ENCODE measurements around the gene GRK3. TPM values are rescaled to one million over a fixed set of nuclear protein-coding genes. Genes with fewer than 3 reads are reported as not detected.
"Not testable (repeated sequence)": the region's sequence is repeated elsewhere in the genome, so short reads cannot be mapped to it uniquely, and the experiment has no call there.

The GRK3 gene
- total RNA-seq, 8 experiments from 2014 or later, result 7.0 to 24.2 (median 15.6) TPM

- peak overlapping the region; percentile 83 to 100 (median 90) for H3K4me3 ChIP-seq
- H3K27ac ChIP-seq, result no peak overlapping the region
- ATAC-seq (replicated peaks in 6 of 8), result no peak
- H3K4me1 ChIP-seq (replicated peaks in 1 of 2), result peaks cover 19 to 21% of the 10 kb centered on the region in 2 donors
- 36 to 95% (median 67%) methylated on average over 2 to 5 of the region's 5 CpGs for WGBS, 10 experiments
- in situ Hi-C loops (cut with MboI; ENCODE audit: low pct_unique_long_range_greater_than_20kb in 2 of 9, low sequenced_read_pairs in 9 of 9, unreplicated experiment in 9 of 9), result loop anchor here in 2 of 9 experiments (25.0 kb wide), 1 partner anchor 121 kb away; no protein-coding TSS in a partner anchor
These were observed 1.9 kb downstream of the GRK3 start for GRCh38 chr22:25566186-25566897.

GRCh38 chr22:25566898-25567235 is 2.4 kb downstream of the GRK3 start:
- 34 to 81% (median 51%) methylated on average over 1 to 2 of the region's 2 CpGs for WGBS, 10 experiments
- no peak for ATAC-seq (replicated peaks in 6 of 8)
- no peak overlapping the region for H3K27ac ChIP-seq
- in situ Hi-C loops (cut with MboI; ENCODE audit: low pct_unique_long_range_greater_than_20kb in 2 of 9, low sequenced_read_pairs in 9 of 9, unreplicated experiment in 9 of 9), result loop anchor here in 2 of 9 experiments (25.0 kb wide), 1 partner anchor 120 kb away; no protein-coding TSS in a partner anchor
- peaks cover 19 to 21% of the 10 kb centered on the region in 2 donors for H3K4me1 ChIP-seq (replicated peaks in 1 of 2)
- peak overlapping the region in 1 of 5 donors; percentile 90 for H3K4me3 ChIP-seq

GRCh38 chr22:25567251-25567675 is 2.8 kb downstream of the GRK3 start:
- WGBS, 10 experiments, result 29 to 100% (median 68%) methylated on average over 1 of the region's 1 CpG
- peak in 1 of 8 experiments; percentile 4 for ATAC-seq (replicated peaks in 6 of 8)
- no peak overlapping the region for H3K4me3 ChIP-seq
- H3K27ac ChIP-seq, result no peak overlapping the region
- peaks cover 19 to 21% of the 10 kb centered on the region in 2 donors for H3K4me1 ChIP-seq (replicated peaks in 1 of 2)
- in situ Hi-C loops (cut with MboI; ENCODE audit: low pct_unique_long_range_greater_than_20kb in 2 of 9, low sequenced_read_pairs in 9 of 9, unreplicated experiment in 9 of 9), result loop anchor here in 2 of 9 experiments (25.0 kb wide), 1 partner anchor 120 kb away; no protein-coding TSS in a partner anchor

- H3K27ac ChIP-seq; H3K4me3 ChIP-seq; ATAC-seq (replicated peaks in 6 of 8): not testable (repeated sequence)
- 65 to 100% (median 80%) methylated on average over 1 to 2 of the region's 2 CpGs; no CpG with 5 or more reads in 1 of the 10 experiments for WGBS, 10 experiments
- peaks cover 19 to 21% of the 10 kb centered on the region in 2 donors for H3K4me1 ChIP-seq (replicated peaks in 1 of 2)
- in situ Hi-C loops (cut with MboI; ENCODE audit: low pct_unique_long_range_greater_than_20kb in 2 of 9, low sequenced_read_pairs in 9 of 9, unreplicated experiment in 9 of 9), result loop anchor here in 2 of 9 experiments (25.0 kb wide), 1 partner anchor 119 kb away; no protein-coding TSS in a partner anchor
These were observed 3.6 kb downstream of the GRK3 start for GRCh38 chr22:25568066-25568465.

GRCh38 chr22:25569361-25569760 is 4.9 kb downstream of the GRK3 start:
- in situ Hi-C loops (cut with MboI; ENCODE audit: low pct_unique_long_range_greater_than_20kb in 2 of 9, low sequenced_read_pairs in 9 of 9, unreplicated experiment in 9 of 9), result loop anchor here in 2 of 9 experiments (25.0 kb wide), 1 partner anchor 118 kb away; no protein-coding TSS in a partner anchor
- peaks cover 12 to 16% of the 10 kb centered on the region in 2 donors for H3K4me1 ChIP-seq (replicated peaks in 1 of 2)
- H3K4me3 ChIP-seq, result no peak overlapping the region
- ATAC-seq (replicated peaks in 6 of 8), result no peak
- H3K27ac ChIP-seq, result no peak overlapping the region
- 38 to 100% (median 81%) methylated on average over 3 to 9 of the region's 9 CpGs for WGBS, 10 experiments

GRCh38 chr22:25569983-25570382 is 5.5 kb downstream of the GRK3 start:
- H3K4me3 ChIP-seq, result no peak overlapping the region
- WGBS, 10 experiments, result 70 to 100% (median 90%) methylated on average over 2 to 7 of the region's 10 CpGs; no CpG with 5 or more reads in 1 of the 10 experiments
- no peak overlapping the region for H3K27ac ChIP-seq
- in situ Hi-C loops (cut with MboI; ENCODE audit: low pct_unique_long_range_greater_than_20kb in 2 of 9, low sequenced_read_pairs in 9 of 9, unreplicated experiment in 9 of 9), result loop anchor here in 2 of 9 experiments (25.0 kb wide), 1 partner anchor 117 kb away; no protein-coding TSS in a partner anchor
- no peak for ATAC-seq (replicated peaks in 6 of 8)
- peaks cover 11 to 16% of the 10 kb centered on the region in 2 donors for H3K4me1 ChIP-seq (replicated peaks in 1 of 2)

- no peak overlapping the region for H3K4me3 ChIP-seq
- H3K4me1 ChIP-seq (replicated peaks in 1 of 2), result peaks cover 11 to 16% of the 10 kb centered on the region in 2 donors
- no peak overlapping the region for H3K27ac ChIP-seq
- in situ Hi-C loops (cut with MboI; ENCODE audit: low pct_unique_long_range_greater_than_20kb in 2 of 9, low sequenced_read_pairs in 9 of 9, unreplicated experiment in 9 of 9), result loop anchor here in 2 of 9 experiments (25.0 kb wide), 1 partner anchor 117 kb away; no protein-coding TSS in a partner anchor
- 50 to 100% (median 68%) methylated on average over 1 to 2 of the region's 2 CpGs; no CpG with 5 or more reads in 1 of the 10 experiments for WGBS, 10 experiments
- ATAC-seq (replicated peaks in 6 of 8), result no peak
These were observed 6.0 kb downstream of the GRK3 start for GRCh38 chr22:25570486-25570885.

- in situ Hi-C loops (cut with MboI; ENCODE audit: low pct_unique_long_range_greater_than_20kb in 2 of 9, low sequenced_read_pairs in 9 of 9, unreplicated experiment in 9 of 9), result loop anchor here in 2 of 9 experiments (25.0 kb wide), 1 partner anchor 115 kb away; no protein-coding TSS in a partner anchor
- H3K27ac ChIP-seq; H3K4me3 ChIP-seq; ATAC-seq (replicated peaks in 6 of 8); H3K4me1 ChIP-seq (replicated peaks in 1 of 2): not testable (repeated sequence)
- WGBS, 10 experiments, result 71 to 100% (median 90%) methylated on average over 1 to 7 of the region's 8 CpGs; no CpG with 5 or more reads in 2 of the 10 experiments
These were observed 7.7 kb downstream of the GRK3 start for GRCh38 chr22:25571969-25572707.

GRCh38 chr22:25572708-25573171 is 8.3 kb downstream of the GRK3 start:
- in situ Hi-C loops (cut with MboI; ENCODE audit: low pct_unique_long_range_greater_than_20kb in 2 of 9, low sequenced_read_pairs in 9 of 9, unreplicated experiment in 9 of 9), result loop anchor here in 2 of 9 experiments (25.0 kb wide), 1 partner anchor 115 kb away; no protein-coding TSS in a partner anchor
- Histone ChIP-seq H3K4me1 (replicated peaks in 1 of 2) (peaks cover 5 to 8% of the 10 kb centered on the region in 2 donors), H3K27ac (no peak overlapping the region), H3K4me3 (no peak overlapping the region)
- ATAC-seq (replicated peaks in 6 of 8), result no peak

GRCh38 chr22:25573841-25574240 is 9.4 kb downstream of the GRK3 start:
- in situ Hi-C loops (cut with MboI; ENCODE audit: low pct_unique_long_range_greater_than_20kb in 2 of 9, low sequenced_read_pairs in 9 of 9, unreplicated experiment in 9 of 9), result loop anchor here in 2 of 9 experiments (25.0 kb wide), 1 partner anchor 113 kb away; no protein-coding TSS in a partner anchor

GRCh38 chr22:25574736-25575135 is 10.3 kb downstream of the GRK3 start:
- ATAC-seq (replicated peaks in 6 of 8), result no peak
- Histone ChIP-seq H3K27ac (no peak overlapping the region), H3K4me3 (no peak overlapping the region), H3K4me1 (replicated peaks in 1 of 2) (peaks cover 4 to 5% of the 10 kb centered on the region in 2 donors)
- WGBS, 10 experiments, result 25 to 100% (median 85%) methylated on average over 1 to 4 of the region's 4 CpGs; no CpG with 5 or more reads in 1 of the 10 experiments
- in situ Hi-C loops (cut with MboI; ENCODE audit: low pct_unique_long_range_greater_than_20kb in 2 of 9, low sequenced_read_pairs in 9 of 9, unreplicated experiment in 9 of 9), result loop anchor here in 2 of 9 experiments (25.0 kb wide), 1 partner anchor 113 kb away; no protein-coding TSS in a partner anchor

More at GRCh38 chr22:25573841-25574240, 9.4 kb downstream of the GRK3 start:
- no peak overlapping the region for H3K4me3 ChIP-seq
- no peak for ATAC-seq (replicated peaks in 6 of 8)
- 70 to 100% (median 91%) methylated on average over 1 to 5 of the region's 5 CpGs for WGBS, 10 experiments
- no peak overlapping the region for H3K27ac ChIP-seq
- peaks cover 4 to 5% of the 10 kb centered on the region in 2 donors for H3K4me1 ChIP-seq (replicated peaks in 1 of 2)

- H3K4me1 ChIP-seq (replicated peaks in 1 of 2); H3K4me3 ChIP-seq; H3K27ac ChIP-seq; in situ Hi-C loops (cut with MboI; ENCODE audit: low pct_unique_long_range_greater_than_20kb in 2 of 9, low sequenced_read_pairs in 9 of 9, unreplicated experiment in 9 of 9): not testable (repeated sequence)
- ATAC-seq (replicated peaks in 6 of 8), result peak in 4 of 8 experiments; percentile 24 to 98 (median 68)
- WGBS, 10 experiments, result 0 to 100% methylated on average over 1 of the region's 8 CpGs; no CpG with 5 or more reads in 8 of the 10 experiments
These were observed 11.4 kb downstream of the GRK3 start for GRCh38 chr22:25575674-25576392.

Data from motor neuron (in vitro differentiated cells).